ENCODE measurements around the gene UPF2.

- no peak for TF ChIP-seq POLR2A (IDR thresholded peaks at IDR 0.05)
- TF ChIP-seq CTCF (IDR thresholded peaks at IDR 0.05): no peak
Observed at GRCh38 chr10:11898033-11898371, 144.6 kb downstream of the UPF2 start.
